K562 (cell line): ENCODE results near the gene BCAS1. TPM values are rescaled to one million over a fixed set of nuclear protein-coding genes. Genes with fewer than 3 reads are reported as not detected.

ENCODE experiments used
- ATAC-seq: fragments of 200-7000 bp; cut with Tn5 transposase; 3 replicates; pipeline ENCODE4 v1.9.1; 2020; ENCODE audit warnings: moderate library complexity
- BruUV-seq: library from RNA; stranded (reverse); fragments of 400-500 nt; replicated peaks from 2 replicates; lab custom pipeline; 2021; lab: Mats Ljungman, UMichigan
- CTCF ChIA-PET: fragments of 300-600 bp; formaldehyde crosslinking; extraction: SDS; loops from one replicate; lab custom pipeline; 2021; ENCODE audit warnings: low intra/inter-chr PET ratio; lab: Yijun Ruan, JAX
- POLR2A ChIA-PET: fragments of 300-600, 350-650 bp; sonication (Branson Sonifier 250); formaldehyde crosslinking; extraction: SDS; loops from one replicate; lab custom pipeline; 2021; ENCODE audit warnings: antibody characterized with exemption, inconsistent platforms; lab: Yijun Ruan, JAX
- DNase-seq, 4 experiments: peaks; one replicate each; pipeline versions ENCODE4 v3.0.0 to v3.0.0-alpha.2; 2011 to 2018; ENCODE audit warnings: low spot score in 3 of 4, mixed read lengths in 3 of 4; ENCODE audit errors: extremely low read depth in 1 of 4
- FAIRE-seq: peaks from 2 replicates; lab custom pipeline; 2011; peaks lifted over from hg19 to GRCh38; lab: Jason Lieb, UNC
- H2AFZ ChIP-seq: 2 replicates; pipeline ENCODE4 v1.6.0; 2011; ENCODE audit warnings: low read depth, low read length, control low read depth, inconsistent platforms
- H3K27ac ChIP-seq: fragments of 200-600 bp; 3 replicates; pipeline ENCODE4 v1.8.0; 2011; ENCODE audit warnings: low read depth, mild to moderate bottlenecking, control low read depth, inconsistent platforms, low read length, moderate library complexity, mixed read lengths; ENCODE audit errors: extremely low read depth
- H3K27me3 ChIP-seq, 2 experiments: fragments of 300-600 bp in 1 of 2; 2 replicates in 1 of 2; 3 replicates in 1 of 2; pipeline versions ENCODE4 v1.6.0 to v1.8.0; 2011; ENCODE audit warnings: inconsistent platforms in 2 of 2, low read length in 2 of 2, mild to moderate bottlenecking in 1 of 2, mixed read lengths in 1 of 2, moderate library complexity in 1 of 2; ENCODE audit not compliant: control insufficient read depth in 2 of 2, insufficient read depth in 2 of 2
- H3K36me3 ChIP-seq: fragments of 300-600 bp; 3 replicates; pipeline ENCODE4 v1.8.0; 2011; ENCODE audit warnings: mild to moderate bottlenecking, low read length, inconsistent platforms; ENCODE audit not compliant: control insufficient read depth, insufficient read depth
- H3K4me1 ChIP-seq, 2 experiments: fragments of 200-600 bp in 1 of 2; replicated peaks in 1 of 2; 2 replicates in 1 of 2; 3 replicates in 1 of 2; pipeline versions ENCODE4 v1.5.1 to v1.8.0; 2011; ENCODE audit warnings: inconsistent platforms in 2 of 2, low read length in 2 of 2, mild to moderate bottlenecking in 1 of 2, mixed read lengths in 1 of 2, moderate library complexity in 1 of 2; ENCODE audit not compliant: control insufficient read depth in 2 of 2, insufficient read depth in 2 of 2
- H3K4me2 ChIP-seq: 2 replicates; pipeline ENCODE4 v1.6.1; 2011; ENCODE audit warnings: low read length, control low read depth, inconsistent platforms, mixed read lengths; ENCODE audit not compliant: insufficient read depth
- H3K4me3 ChIP-seq: fragments of 200-600 bp; sonication (generic), shearing (Covaris generic); 2 replicates; pipeline ENCODE4 v1.5.1; 2016; ENCODE audit warnings: control low read depth, inconsistent platforms
- H3K79me2 ChIP-seq: fragments of 200-600 bp; 3 replicates; pipeline ENCODE4 v1.8.0; 2011; ENCODE audit warnings: low read length, inconsistent platforms; ENCODE audit not compliant: control insufficient read depth, insufficient read depth
- H3K9ac ChIP-seq, 2 experiments: 2 replicates each; pipeline versions ENCODE4 v1.6.0 to v1.6.1; 2011; ENCODE audit warnings: low read depth in 2 of 2, low read length in 2 of 2, control low read depth in 1 of 2, inconsistent platforms in 1 of 2, mild to moderate bottlenecking in 1 of 2, mixed read lengths in 1 of 2; ENCODE audit not compliant: insufficient read depth in 1 of 2
- H3K9me1 ChIP-seq: one replicate; pipeline ENCODE4 v1.6.0; 2011; ENCODE audit warnings: inconsistent platforms, mild to moderate bottlenecking, low read length, moderate library complexity; ENCODE audit not compliant: control insufficient read depth, insufficient read depth
- H3K9me3 ChIP-seq: replicated peaks from 2 replicates; pipeline ENCODE4 v1.5.1; 2011; ENCODE audit warnings: low read depth, low read length, inconsistent platforms; ENCODE audit not compliant: control insufficient read depth, insufficient read depth
- H4K20me1 ChIP-seq: replicated peaks from 2 replicates; pipeline ENCODE4 v1.6.1; 2011; ENCODE audit warnings: low read length, inconsistent platforms, mixed read lengths; ENCODE audit not compliant: control insufficient read depth, insufficient read depth
- CREB5 ChIP-seq: fragments of 250-450 bp; sonication (Bioruptor Pico); IDR thresholded peaks from 2 replicates; pipeline ENCODE4 v1.5.0; 2020; ENCODE audit warnings: mild to moderate bottlenecking
- EP400 ChIP-seq: fragments of 450-650 bp; IDR thresholded peaks from 2 replicates; pipeline ENCODE4 v1.6.1; 2017; ENCODE audit warnings: antibody characterized with exemption, mild to moderate bottlenecking, moderate library complexity
- POLR2H ChIP-seq: IDR thresholded peaks from 2 replicates; pipeline ENCODE4 v1.6.1; 2016; ENCODE audit warnings: missing genetic modification characterization, low read depth, mild to moderate bottlenecking, control low read depth, missing compliant biosample characterization, moderate library complexity
- RB1 ChIP-seq: fragments of 450-650 bp; IDR thresholded peaks from 2 replicates; pipeline ENCODE4 v1.6.1; 2017; ENCODE audit warnings: low read depth, mild to moderate bottlenecking
- TGIF2 ChIP-seq: sonication (generic); formaldehyde crosslinking; IDR thresholded peaks from 2 replicates; pipeline ENCODE4 v1.8.1; 2022; ENCODE audit warnings: mild to moderate bottlenecking, missing genetic modification reagents, moderate library complexity
- WGBS: fragments of 100-300 bp; shearing (Covaris generic); methylation state at CpG from one replicate; pipeline ENCODE4 v1.1.6; 2016; ENCODE audit warnings: low coverage, mixed read lengths; ENCODE audit not compliant: insufficient coverage; ENCODE audit errors: missing lambda C conversion rate; 5-methylcytosine and 5-hydroxymethylcytosine counted together
- in situ Hi-C: fragments of 300-500 bp; cut with MboI; formaldehyde crosslinking; loops from 4 replicates; pipeline ENCODE4 v1.15.0; 2018; ENCODE audit warnings: inconsistent platforms, mixed read lengths
- intact Hi-C: fragments of 100-400 bp; cut with micrococcal nuclease; formaldehyde crosslinking; loops from 2 replicates; pipeline ENCODE4 v1.14.2; 2022
- polyA plus RNA-seq, 8 experiments: library from polyadenylated mRNA; depleted of rRNA in 4 of 8; stranded (reverse) in 5 of 8; unstranded in 3 of 8; fragments of >200 nt; fragmentation: Nextera tagmentation in 2 of 8; fragmentation: Illumina TruSeq in 1 of 8; extraction: Ambion mirVana in 2 of 8; extraction: Trizol in 1 of 8; gene quantifications; 2 replicates each; pipeline versions ENCODE4 v1.2.1 to v1.2.3, GENCODE V29; 2011 to 2014; ENCODE audit warnings: inconsistent platforms in 1 of 8, missing spikeins in 1 of 8
- total RNA-seq, 7 experiments: library from RNA; depleted of rRNA in 6 of 7; stranded (reverse); fragments of >200 nt in 6 of 7; fragmentation: Illumina TruSeq in 2 of 7; extraction: Trizol in 2 of 7; gene quantifications; 2 replicates each; pipeline versions ENCODE4 v1.2.1 to v1.2.3, GENCODE V29; 2011 to 2021; ENCODE audit warnings: low replicate concordance in 1 of 7
- TF ChIP-seq, protein P1 (sequence below): fragments of 250-450 bp; sonication (Bioruptor Pico); IDR thresholded peaks from 2 replicates; pipeline ENCODE4 v1.4.0; 2020
- TF ChIP-seq, protein P2 (sequence below): sonication (generic); formaldehyde crosslinking; IDR thresholded peaks from 2 replicates; pipeline ENCODE4 v1.8.0; 2022; ENCODE audit warnings: mild to moderate bottlenecking, missing genetic modification reagents, borderline replicate concordance
- TF ChIP-seq, protein P3 (sequence below): fragments of 250-450 bp; sonication (Bioruptor Pico); IDR thresholded peaks from 2 replicates; pipeline ENCODE4 v1.4.0; 2020

Gene BCAS1
- total and polyA plus RNA-seq, 9 of the 15 experiments (the other 6 are each of a cell fraction or from before 2014, with no cell fraction given) = 0.18 to 2.3 (median 0.93) TPM

DNA sequence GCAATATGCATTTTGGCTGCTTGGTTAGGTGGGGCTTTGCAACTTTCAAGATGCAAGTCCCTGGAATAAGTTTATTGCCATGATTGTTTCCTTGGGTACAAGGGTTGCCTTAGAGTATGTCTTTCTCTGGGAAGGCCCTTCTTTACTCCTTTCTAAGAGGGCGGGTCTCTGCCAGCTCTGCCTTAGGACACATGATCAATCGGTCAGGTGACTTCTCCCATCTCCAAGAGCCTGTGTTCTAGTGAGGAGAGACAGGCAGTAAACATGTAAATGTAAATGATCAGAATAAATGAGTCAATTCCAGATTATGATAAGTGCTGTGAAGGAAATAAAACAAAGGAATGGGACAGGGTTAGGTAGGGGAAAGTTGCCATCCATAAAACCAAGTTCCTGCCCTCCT, 43.2 kb upstream of the BCAS1 start (continued):
- TF ChIP-seq, protein P1, sequence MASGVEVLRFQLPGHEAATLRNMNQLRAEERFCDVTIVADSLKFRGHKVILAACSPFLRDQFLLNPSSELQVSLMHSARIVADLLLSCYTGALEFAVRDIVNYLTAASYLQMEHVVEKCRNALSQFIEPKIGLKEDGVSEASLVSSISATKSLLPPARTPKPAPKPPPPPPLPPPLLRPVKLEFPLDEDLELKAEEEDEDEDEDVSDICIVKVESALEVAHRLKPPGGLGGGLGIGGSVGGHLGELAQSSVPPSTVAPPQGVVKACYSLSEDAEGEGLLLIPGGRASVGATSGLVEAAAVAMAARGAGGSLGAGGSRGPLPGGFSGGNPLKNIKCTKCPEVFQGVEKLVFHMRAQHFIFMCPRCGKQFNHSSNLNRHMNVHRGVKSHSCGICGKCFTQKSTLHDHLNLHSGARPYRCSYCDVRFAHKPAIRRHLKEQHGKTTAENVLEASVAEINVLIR (CRISPR knock-in tag) = no peak
- TF ChIP-seq CREB5 (CRISPR knock-in tag) (no peak), POLR2H (no peak)
- TF ChIP-seq, protein P2, sequence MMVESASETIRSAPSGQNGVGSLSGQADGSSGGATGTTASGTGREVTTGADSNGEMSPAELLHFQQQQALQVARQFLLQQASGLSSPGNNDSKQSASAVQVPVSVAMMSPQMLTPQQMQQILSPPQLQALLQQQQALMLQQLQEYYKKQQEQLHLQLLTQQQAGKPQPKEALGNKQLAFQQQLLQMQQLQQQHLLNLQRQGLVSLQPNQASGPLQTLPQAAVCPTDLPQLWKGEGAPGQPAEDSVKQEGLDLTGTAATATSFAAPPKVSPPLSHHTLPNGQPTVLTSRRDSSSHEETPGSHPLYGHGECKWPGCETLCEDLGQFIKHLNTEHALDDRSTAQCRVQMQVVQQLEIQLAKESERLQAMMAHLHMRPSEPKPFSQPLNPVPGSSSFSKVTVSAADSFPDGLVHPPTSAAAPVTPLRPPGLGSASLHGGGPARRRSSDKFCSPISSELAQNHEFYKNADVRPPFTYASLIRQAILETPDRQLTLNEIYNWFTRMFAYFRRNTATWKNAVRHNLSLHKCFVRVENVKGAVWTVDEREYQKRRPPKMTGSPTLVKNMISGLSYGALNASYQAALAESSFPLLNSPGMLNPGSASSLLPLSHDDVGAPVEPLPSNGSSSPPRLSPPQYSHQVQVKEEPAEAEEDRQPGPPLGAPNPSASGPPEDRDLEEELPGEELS = no peak

GRCh38 chr20:54112221-54112884, 42.0 kb upstream of the BCAS1 start:
- no peaks in the 10 kb centered on the region for H3K36me3 ChIP-seq
- no peaks in the 10 kb centered on the region for H3K79me2 ChIP-seq
- H2AFZ ChIP-seq = no peak overlapping the region
- no peak for DNase-seq
- no TSS peak for BruUV-seq
- H3K9me3 ChIP-seq = no peaks in the 10 kb centered on the region
- TF ChIP-seq RB1 = no peak
- no peak for TF ChIP-seq EP400
- TF ChIP-seq, protein P3, sequence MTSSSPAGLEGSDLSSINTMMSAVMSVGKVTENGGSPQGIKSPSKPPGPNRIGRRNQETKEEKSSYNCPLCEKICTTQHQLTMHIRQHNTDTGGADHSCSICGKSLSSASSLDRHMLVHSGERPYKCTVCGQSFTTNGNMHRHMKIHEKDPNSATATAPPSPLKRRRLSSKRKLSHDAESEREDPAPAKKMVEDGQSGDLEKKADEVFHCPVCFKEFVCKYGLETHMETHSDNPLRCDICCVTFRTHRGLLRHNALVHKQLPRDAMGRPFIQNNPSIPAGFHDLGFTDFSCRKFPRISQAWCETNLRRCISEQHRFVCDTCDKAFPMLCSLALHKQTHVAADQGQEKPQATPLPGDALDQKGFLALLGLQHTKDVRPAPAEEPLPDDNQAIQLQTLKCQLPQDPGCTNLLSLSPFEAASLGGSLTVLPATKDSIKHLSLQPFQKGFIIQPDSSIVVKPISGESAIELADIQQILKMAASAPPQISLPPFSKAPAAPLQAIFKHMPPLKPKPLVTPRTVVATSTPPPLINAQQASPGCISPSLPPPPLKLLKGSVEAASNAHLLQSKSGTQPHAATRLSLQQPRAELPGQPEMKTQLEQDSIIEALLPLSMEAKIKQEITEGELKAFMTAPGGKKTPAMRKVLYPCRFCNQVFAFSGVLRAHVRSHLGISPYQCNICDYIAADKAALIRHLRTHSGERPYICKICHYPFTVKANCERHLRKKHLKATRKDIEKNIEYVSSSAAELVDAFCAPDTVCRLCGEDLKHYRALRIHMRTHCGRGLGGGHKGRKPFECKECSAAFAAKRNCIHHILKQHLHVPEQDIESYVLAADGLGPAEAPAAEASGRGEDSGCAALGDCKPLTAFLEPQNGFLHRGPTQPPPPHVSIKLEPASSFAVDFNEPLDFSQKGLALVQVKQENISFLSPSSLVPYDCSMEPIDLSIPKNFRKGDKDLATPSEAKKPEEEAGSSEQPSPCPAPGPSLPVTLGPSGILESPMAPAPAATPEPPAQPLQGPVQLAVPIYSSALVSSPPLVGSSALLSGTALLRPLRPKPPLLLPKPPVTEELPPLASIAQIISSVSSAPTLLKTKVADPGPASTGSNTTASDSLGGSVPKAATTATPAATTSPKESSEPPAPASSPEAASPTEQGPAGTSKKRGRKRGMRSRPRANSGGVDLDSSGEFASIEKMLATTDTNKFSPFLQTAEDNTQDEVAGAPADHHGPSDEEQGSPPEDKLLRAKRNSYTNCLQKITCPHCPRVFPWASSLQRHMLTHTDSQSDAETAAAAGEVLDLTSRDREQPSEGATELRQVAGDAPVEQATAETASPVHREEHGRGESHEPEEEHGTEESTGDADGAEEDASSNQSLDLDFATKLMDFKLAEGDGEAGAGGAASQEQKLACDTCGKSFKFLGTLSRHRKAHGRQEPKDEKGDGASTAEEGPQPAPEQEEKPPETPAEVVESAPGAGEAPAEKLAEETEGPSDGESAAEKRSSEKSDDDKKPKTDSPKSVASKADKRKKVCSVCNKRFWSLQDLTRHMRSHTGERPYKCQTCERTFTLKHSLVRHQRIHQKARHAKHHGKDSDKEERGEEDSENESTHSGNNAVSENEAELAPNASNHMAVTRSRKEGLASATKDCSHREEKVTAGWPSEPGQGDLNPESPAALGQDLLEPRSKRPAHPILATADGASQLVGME (CRISPR knock-in tag) = no peak
- no peak for TF ChIP-seq TGIF2 (CRISPR knock-in tag)
- no peak overlapping the region for H3K9ac ChIP-seq
- H3K27me3 ChIP-seq = peaks cover 0 to 7% of the 10 kb centered on the region in 2 experiments; a peak in 1 of 5 replicates
- 5% methylated on average over 4 of the region's 4 CpGs for WGBS
- no peaks in the 10 kb centered on the region for H4K20me1 ChIP-seq
- H3K4me1 ChIP-seq = no peaks in the 10 kb centered on the region; a peak in 1 of 5 replicates
- in situ Hi-C loops = no loop called here
- no peak for FAIRE-seq
- POLR2A ChIA-PET = interaction anchor here (0.7 kb wide), 1 partner anchor 1818 kb away, joined by 3 read pairs; no protein-coding TSS in a partner anchor
- no peak overlapping the region for H3K4me2 ChIP-seq
- no peak overlapping the region for H3K27ac ChIP-seq
- no peaks in the 10 kb centered on the region for H3K9me1 ChIP-seq
- CTCF ChIA-PET = no interaction called here
- intact Hi-C loops = no loop called here
- H3K4me3 ChIP-seq = no peak overlapping the region
- ATAC-seq = no peak
